A549 (cell line): ENCODE data around the gene SHC1. TPM values are rescaled to one million over a fixed set of nuclear protein-coding genes. Genes with fewer than 3 reads are reported as not detected.

Source experiments
- ATAC-seq, 2 experiments: fragments of 200-7000 bp in 1 of 2; fragments of >200 bp in 1 of 2; cut with Nextera tagmentation in 1 of 2; cut with Tn5 transposase in 1 of 2; 3 replicates each; pipeline versions ENCODE4 v1.8.0 to v1.9.1; 2018 to 2020; ENCODE audit warnings: mild to moderate bottlenecking in 1 of 2, moderate library complexity in 1 of 2
- CTCF ChIA-PET: fragments of 300-600 bp; sonication (Branson Sonifier 250); formaldehyde crosslinking; extraction: SDS; loops from one replicate; lab custom pipeline; 2021; ENCODE audit warnings: antibody characterized with exemption, inconsistent platforms; lab: Yijun Ruan, JAX
- POLR2A ChIA-PET: fragments of 350-600 bp; formaldehyde crosslinking; extraction: SDS; loops from one replicate; lab custom pipeline; 2021; ENCODE audit warnings: antibody characterized with exemption, inconsistent platforms; lab: Yijun Ruan, JAX
- DNase-seq, 2 experiments: peaks; one replicate each; pipeline versions ENCODE4 v3.0.0 to v3.0.0-alpha.2; 2011 to 2016; ENCODE audit warnings: low read depth in 1 of 2, low spot score in 1 of 2
- FAIRE-seq: peaks from 2 replicates; lab custom pipeline; 2011; peaks lifted over from hg19 to GRCh38; lab: Jason Lieb, UNC
- H3K27ac ChIP-seq, 2 experiments: fragments of >200 bp; sonication (Bioruptor Twin); formaldehyde crosslinking; 3 replicates each; pipeline ENCODE4 v1.5.1; 2016 to 2017
- H3K4me1 ChIP-seq: fragments of >200 bp; sonication (Bioruptor Twin); formaldehyde crosslinking; 3 replicates; pipeline ENCODE4 v1.6.1; 2016
- H3K4me2 ChIP-seq: fragments of >200 bp; sonication (Bioruptor Twin); formaldehyde crosslinking; 3 replicates; pipeline ENCODE4 v1.6.1; 2016
- H3K4me3 ChIP-seq: fragments of >200 bp; sonication (Bioruptor Twin); formaldehyde crosslinking; 3 replicates; pipeline ENCODE4 v1.5.1; 2016
- H3K9me3 ChIP-seq: fragments of >200 bp; sonication (Bioruptor Twin); formaldehyde crosslinking; 3 replicates; pipeline ENCODE4 v1.6.1; 2016
- CTCF ChIP-seq: fragments of >200 bp; sonication (Bioruptor Twin); formaldehyde crosslinking; IDR thresholded peaks from 3 replicates; pipeline ENCODE4 v1.5.1; 2016
- EHF ChIP-seq: fragments of 250-450 bp; sonication (Bioruptor Pico); IDR thresholded peaks from 2 replicates; pipeline ENCODE4 v1.5.0; 2020; ENCODE audit warnings: mild to moderate bottlenecking
- EP300 ChIP-seq, 2 experiments: fragments of >200 bp; sonication (Bioruptor Twin); formaldehyde crosslinking; IDR thresholded peaks; 2 replicates in 1 of 2; 3 replicates in 1 of 2; pipeline ENCODE4 v1.6.1; 2016 to 2017
- ESRRA ChIP-seq: fragments of 150-350 bp; IDR thresholded peaks from 2 replicates; pipeline ENCODE4 v1.6.1; 2014; ENCODE audit warnings: mild to moderate bottlenecking, low read length, borderline replicate concordance
- FOXS1 ChIP-seq: fragments of 250-450 bp; sonication (Bioruptor Pico); IDR thresholded peaks from 2 replicates; pipeline ENCODE4 v1.5.0; 2020; ENCODE audit warnings: mild to moderate bottlenecking, moderate library complexity
- HDAC2 ChIP-seq: fragments of 200-600 bp; sonication (generic); IDR thresholded peaks from 2 replicates; pipeline ENCODE4 v1.6.1; 2016
- HES2 ChIP-seq: fragments of >200 bp; sonication (Bioruptor Twin); formaldehyde crosslinking; IDR thresholded peaks from 2 replicates; pipeline ENCODE4 v1.6.1; 2016
- HOXA7 ChIP-seq: fragments of 250-450 bp; sonication (Bioruptor Pico); IDR thresholded peaks from 2 replicates; pipeline ENCODE4 v1.5.0; 2020; ENCODE audit warnings: mild to moderate bottlenecking, moderate library complexity
- JUN ChIP-seq, 2 experiments: fragments of >200 bp; sonication (Bioruptor Twin); formaldehyde crosslinking; IDR thresholded peaks; 2 replicates in 1 of 2; 3 replicates in 1 of 2; pipeline ENCODE4 v1.6.1; 2016 to 2017
- JUNB ChIP-seq: fragments of >200 bp; sonication (Bioruptor Twin); formaldehyde crosslinking; IDR thresholded peaks from 2 replicates; pipeline ENCODE4 v1.6.1; 2016
- KDM1A ChIP-seq: fragments of 200-600 bp; sonication (generic); IDR thresholded peaks from 2 replicates; pipeline ENCODE4 v1.6.1; 2016; ENCODE audit warnings: low read depth, mild to moderate bottlenecking
- KDM5A ChIP-seq: fragments of 200-600 bp; sonication (generic); IDR thresholded peaks from 2 replicates; pipeline ENCODE4 v1.6.1; 2016; ENCODE audit warnings: antibody characterized with exemption, mild to moderate bottlenecking
- MAFK ChIP-seq: fragments of 450-650 bp; IDR thresholded peaks from 2 replicates; pipeline ENCODE4 v1.6.1; 2014; ENCODE audit not compliant: partially characterized antibody
- MAX ChIP-seq: IDR thresholded peaks from 2 replicates; pipeline ENCODE4 v1.6.1; 2012
- MYC ChIP-seq: IDR thresholded peaks from 2 replicates; pipeline ENCODE4 v1.6.1; 2012; ENCODE audit warnings: mild to moderate bottlenecking, inconsistent platforms, low read length, improper control_type of control experiment, borderline replicate concordance
- NR3C1 ChIP-seq: fragments of >200 bp; sonication (Bioruptor Twin); formaldehyde crosslinking; IDR thresholded peaks from 3 replicates; pipeline ENCODE4 v1.6.1; 2017
- PHF8 ChIP-seq: fragments of 200-600 bp; sonication (generic); IDR thresholded peaks from 2 replicates; pipeline ENCODE4 v1.6.1; 2016; ENCODE audit warnings: low read depth, mild to moderate bottlenecking, antibody characterized with exemption, moderate library complexity, borderline replicate concordance
- RCOR1 ChIP-seq: fragments of 150-350 bp; IDR thresholded peaks from 2 replicates; pipeline ENCODE4 v1.6.1; 2014; ENCODE audit warnings: antibody characterized with exemption, low read length, low read depth
- SREBF2 ChIP-seq: fragments of 450-650 bp; IDR thresholded peaks from 2 replicates; pipeline ENCODE4 v1.6.1; 2014; ENCODE audit warnings: mild to moderate bottlenecking, moderate library complexity
- TP53 ChIP-seq: fragments of 250-450 bp; sonication (Bioruptor Pico); IDR thresholded peaks from 2 replicates; pipeline ENCODE4 v1.5.0; 2021; ENCODE audit warnings: mild to moderate bottlenecking, moderate library complexity
- ZSCAN20 ChIP-seq: fragments of 250-450 bp; sonication (Bioruptor Pico); IDR thresholded peaks from 2 replicates; pipeline ENCODE4 v1.8.0; 2022; ENCODE audit warnings: mild to moderate bottlenecking, moderate library complexity
- WGBS: methylation state at CpG from one replicate; pipeline ENCODE4 v1.1.6; 2017; ENCODE audit errors: missing lambda C conversion rate; 5-methylcytosine and 5-hydroxymethylcytosine counted together
- polyA plus RNA-seq, 4 experiments: library from polyadenylated mRNA; depleted of rRNA in 3 of 4; stranded (reverse); fragments of >200 nt; fragmentation: RNase III in 1 of 4; extraction: RNeasy Plus Mini Kit Qiagen cat#74134 plus additional on column Dnase treatment in 1 of 4; gene quantifications; 2 replicates in 3 of 4; 3 replicates in 1 of 4; pipeline ENCODE4 v1.2.3, GENCODE V29; 2011 to 2017
- TF ChIP-seq, protein P1 (sequence below): fragments of >200 bp; sonication (Bioruptor Twin); formaldehyde crosslinking; IDR thresholded peaks from 3 replicates; pipeline ENCODE4 v1.6.1; 2016
- TF ChIP-seq, protein P2 (sequence below): IDR thresholded peaks from 2 replicates; pipeline ENCODE4 v1.6.1; 2012; ENCODE audit warnings: low read depth, borderline replicate concordance
- TF ChIP-seq, protein P3 (sequence below): IDR thresholded peaks from 2 replicates; pipeline ENCODE4 v1.6.1; 2012
- TF ChIP-seq, protein P4 (sequence below): fragments of 450-650 bp; IDR thresholded peaks from 2 replicates; pipeline ENCODE4 v1.6.1; 2014; ENCODE audit warnings: antibody characterized with exemption
- TF ChIP-seq, protein P5 (sequence below): fragments of 250-450 bp; sonication (Bioruptor Pico); IDR thresholded peaks from 2 replicates; pipeline ENCODE4 v1.5.0; 2020; ENCODE audit warnings: low read depth, mild to moderate bottlenecking, moderate library complexity

Gene SHC1
- polyA plus RNA-seq, 2 of the 4 experiments (the other 2 are of a cell fraction) = 118 to 174 TPM

DNA sequence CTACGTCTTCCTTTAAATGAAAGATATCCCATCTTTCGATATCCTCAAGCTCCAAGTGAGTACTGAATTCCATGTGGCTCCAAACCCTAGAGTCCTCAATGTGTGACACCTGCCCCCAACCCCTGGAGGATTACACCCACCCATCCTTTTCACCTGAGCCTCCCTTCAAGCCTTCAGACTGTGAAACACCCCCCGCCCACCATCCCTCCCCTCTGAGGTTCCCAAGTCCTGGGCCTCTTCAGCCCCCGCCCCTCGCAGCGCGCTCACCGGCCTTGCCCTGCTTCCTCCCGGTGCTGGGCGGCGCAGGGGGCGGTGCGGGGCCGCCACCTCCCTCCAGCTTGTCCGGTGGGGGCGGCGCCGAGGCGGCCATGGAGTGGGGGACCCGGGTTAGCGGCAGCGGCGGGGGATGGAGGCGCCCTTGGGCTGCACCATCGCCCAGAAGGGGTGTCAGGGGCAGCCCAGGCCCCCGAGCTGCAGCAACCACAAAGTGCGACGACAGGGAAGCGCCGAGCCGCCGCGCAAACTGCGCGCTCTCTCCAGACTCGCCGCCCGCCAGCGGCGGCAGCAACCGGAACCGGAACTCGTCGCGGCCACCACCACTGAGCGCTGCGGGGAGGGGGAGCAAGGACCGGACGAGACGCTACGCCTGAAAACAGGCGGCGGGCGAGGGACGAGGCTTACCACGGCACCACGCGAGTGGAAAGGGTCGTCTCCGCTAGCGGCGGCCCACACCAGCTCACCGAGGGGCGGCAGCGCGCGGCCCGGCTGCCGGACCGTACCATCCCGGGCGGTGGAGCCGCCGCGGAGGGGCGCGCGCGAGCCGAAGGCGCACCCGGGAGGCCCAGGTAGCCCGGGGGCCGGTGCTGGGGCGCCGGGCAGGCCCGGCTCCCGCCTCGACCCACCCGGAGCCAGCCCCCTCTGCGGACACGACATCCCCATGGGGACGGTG is 9.1 kb downstream of the SHC1 start, which contains the start of gene PYGO2 (continued):
- TF ChIP-seq, protein P1, sequence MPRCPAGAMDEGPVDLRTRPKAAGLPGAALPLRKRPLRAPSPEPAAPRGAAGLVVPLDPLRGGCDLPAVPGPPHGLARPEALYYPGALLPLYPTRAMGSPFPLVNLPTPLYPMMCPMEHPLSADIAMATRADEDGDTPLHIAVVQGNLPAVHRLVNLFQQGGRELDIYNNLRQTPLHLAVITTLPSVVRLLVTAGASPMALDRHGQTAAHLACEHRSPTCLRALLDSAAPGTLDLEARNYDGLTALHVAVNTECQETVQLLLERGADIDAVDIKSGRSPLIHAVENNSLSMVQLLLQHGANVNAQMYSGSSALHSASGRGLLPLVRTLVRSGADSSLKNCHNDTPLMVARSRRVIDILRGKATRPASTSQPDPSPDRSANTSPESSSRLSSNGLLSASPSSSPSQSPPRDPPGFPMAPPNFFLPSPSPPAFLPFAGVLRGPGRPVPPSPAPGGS = peak; percentile 84; the same call in 2 of the 3 replicates
- TF ChIP-seq, protein P2, sequence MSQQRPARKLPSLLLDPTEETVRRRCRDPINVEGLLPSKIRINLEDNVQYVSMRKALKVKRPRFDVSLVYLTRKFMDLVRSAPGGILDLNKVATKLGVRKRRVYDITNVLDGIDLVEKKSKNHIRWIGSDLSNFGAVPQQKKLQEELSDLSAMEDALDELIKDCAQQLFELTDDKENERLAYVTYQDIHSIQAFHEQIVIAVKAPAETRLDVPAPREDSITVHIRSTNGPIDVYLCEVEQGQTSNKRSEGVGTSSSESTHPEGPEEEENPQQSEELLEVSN = peak; percentile 60; the same call in 1 of the 2 replicates
- no peak for TF ChIP-seq ZSCAN20 (CRISPR knock-in tag)
- TF ChIP-seq, protein P3, sequence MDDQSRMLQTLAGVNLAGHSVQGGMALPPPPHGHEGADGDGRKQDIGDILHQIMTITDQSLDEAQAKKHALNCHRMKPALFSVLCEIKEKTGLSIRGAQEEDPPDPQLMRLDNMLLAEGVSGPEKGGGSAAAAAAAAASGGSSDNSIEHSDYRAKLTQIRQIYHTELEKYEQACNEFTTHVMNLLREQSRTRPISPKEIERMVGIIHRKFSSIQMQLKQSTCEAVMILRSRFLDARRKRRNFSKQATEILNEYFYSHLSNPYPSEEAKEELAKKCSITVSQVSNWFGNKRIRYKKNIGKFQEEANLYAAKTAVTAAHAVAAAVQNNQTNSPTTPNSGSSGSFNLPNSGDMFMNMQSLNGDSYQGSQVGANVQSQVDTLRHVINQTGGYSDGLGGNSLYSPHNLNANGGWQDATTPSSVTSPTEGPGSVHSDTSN = 0 out of 2 replicates have a peak, but pooled peaks have one; percentile 53
- no peak for TF ChIP-seq PHF8
- peak; percentile 56; the same call in 1 of the 2 replicates for TF ChIP-seq TP53 (CRISPR knock-in tag)
- TF ChIP-seq ESRRA = no peak
- TF ChIP-seq, all 56 proteins: peak for 24

DNA sequence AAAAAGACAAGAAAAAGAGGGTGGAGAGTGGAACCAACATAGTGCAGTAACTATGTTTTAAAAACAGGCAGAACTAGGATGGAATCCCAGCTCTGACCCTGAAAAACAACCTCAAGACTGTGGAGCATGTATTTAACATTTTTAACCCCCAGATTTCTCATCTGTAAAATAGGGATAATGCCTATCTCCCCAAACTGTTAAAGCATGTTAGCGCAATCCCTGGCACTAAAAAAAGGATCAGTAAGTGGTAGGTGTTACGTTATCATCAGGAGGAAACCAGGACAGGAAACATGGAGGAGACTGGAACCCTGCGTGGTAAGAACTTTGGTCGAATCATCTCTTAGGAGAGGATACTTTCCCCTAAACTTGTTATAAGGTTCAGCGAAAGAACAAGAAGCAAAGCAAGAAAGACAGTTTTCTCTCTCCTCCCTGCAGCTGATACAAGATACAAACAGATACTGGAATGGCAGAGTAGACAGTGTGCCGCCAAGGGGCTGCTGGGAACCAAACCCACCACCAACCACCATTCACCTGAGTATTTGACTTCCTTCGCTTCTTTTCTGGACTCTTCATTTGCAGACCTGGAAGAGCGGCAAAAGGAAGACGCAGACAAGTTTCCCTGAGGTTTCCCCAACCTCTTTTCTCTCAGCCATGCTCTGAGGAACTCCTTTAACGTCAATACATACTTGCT is 10.0 kb downstream of the SHC1 start:
- ATAC-seq (no peak), FAIRE-seq (no peak), DNase-seq (no peak)
- Histone ChIP-seq H3K4me1 (peaks cover 32% of the 10 kb centered on the region), H3K9me3 (no peaks in the 10 kb centered on the region), H3K4me2 (peak overlapping the region; percentile 99), H3K27ac (peak overlapping the region; percentile 97), H3K4me3 (peak overlapping the region; percentile 74)
- ChIA-PET CTCF (interaction anchor here (1.1 to 3.4 kb wide), 5 partner anchors 8 to 401 kb away, joined by 3 to 19 read pairs (median 7); partner anchors contain the start of gene PMVK), POLR2A (interaction anchor here (0.7 to 2.8 kb wide), 7 partner anchors 12 to 104 kb away, joined by 3 to 67 read pairs (median 4); partner anchors contain the start of genes CKS1B, EFNA4, FLAD1 and SHC1)
- WGBS = 39% methylated on average over 10 of the region's 10 CpGs
- TF ChIP-seq HOXA7 (CRISPR knock-in tag) (no peak), KDM5A (no peak), EHF (CRISPR knock-in tag) (no peak), JUN (IDR thresholded peaks at IDR 0.05) (no peak), SREBF2 (no peak), MAX (no peak), NR3C1 (no peak), HDAC2 (no peak), MAFK (no peak), RCOR1 (no peak), JUNB (no peak), HES2 (no peak), MYC (no peak)

DNA sequence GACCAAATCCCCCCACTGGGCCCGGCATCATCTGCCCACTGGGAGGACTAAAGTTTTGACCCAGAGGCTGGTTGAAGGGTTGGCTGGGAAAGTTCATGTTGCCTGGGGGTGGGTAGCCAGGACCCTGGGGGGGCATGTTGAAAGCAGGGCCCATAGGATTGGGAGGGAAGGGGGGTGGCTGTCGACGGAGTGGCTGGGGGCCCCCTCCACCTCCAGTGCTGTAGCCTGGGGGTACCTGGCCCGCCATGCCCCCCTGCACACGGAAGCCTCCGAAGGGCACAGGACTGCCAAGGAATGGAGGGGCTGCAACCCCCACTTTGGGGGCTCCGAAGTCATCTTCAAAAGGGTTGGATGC is 11.1 kb downstream of the SHC1 start:
- FAIRE-seq = no peak
- H3K9me3 ChIP-seq = no peaks in the 10 kb centered on the region
- H3K27ac ChIP-seq = no peak overlapping the region
- POLR2A ChIA-PET = no interaction called here
- ATAC-seq = no peak
- peaks cover 39% of the 10 kb centered on the region for H3K4me1 ChIP-seq
- DNase-seq = no peak
- WGBS = 94% methylated on average over 7 of the region's 7 CpGs
- no peak overlapping the region for H3K4me3 ChIP-seq
- no peak overlapping the region for H3K4me2 ChIP-seq
- CTCF ChIA-PET = interaction anchor here (0.7 to 1.2 kb wide), 2 partner anchors 25 to 125 kb away, joined by 3 read pairs; no protein-coding TSS in a partner anchor
- TF ChIP-seq MAFK = no peak
- no peak for TF ChIP-seq HOXA7 (CRISPR knock-in tag)
- TF ChIP-seq KDM1A = no peak
- TF ChIP-seq, protein P4, sequence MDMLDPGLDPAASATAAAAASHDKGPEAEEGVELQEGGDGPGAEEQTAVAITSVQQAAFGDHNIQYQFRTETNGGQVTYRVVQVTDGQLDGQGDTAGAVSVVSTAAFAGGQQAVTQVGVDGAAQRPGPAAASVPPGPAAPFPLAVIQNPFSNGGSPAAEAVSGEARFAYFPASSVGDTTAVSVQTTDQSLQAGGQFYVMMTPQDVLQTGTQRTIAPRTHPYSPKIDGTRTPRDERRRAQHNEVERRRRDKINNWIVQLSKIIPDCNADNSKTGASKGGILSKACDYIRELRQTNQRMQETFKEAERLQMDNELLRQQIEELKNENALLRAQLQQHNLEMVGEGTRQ = no peak
- TF ChIP-seq TP53 (CRISPR knock-in tag) = no peak
- TF ChIP-seq, protein P5, sequence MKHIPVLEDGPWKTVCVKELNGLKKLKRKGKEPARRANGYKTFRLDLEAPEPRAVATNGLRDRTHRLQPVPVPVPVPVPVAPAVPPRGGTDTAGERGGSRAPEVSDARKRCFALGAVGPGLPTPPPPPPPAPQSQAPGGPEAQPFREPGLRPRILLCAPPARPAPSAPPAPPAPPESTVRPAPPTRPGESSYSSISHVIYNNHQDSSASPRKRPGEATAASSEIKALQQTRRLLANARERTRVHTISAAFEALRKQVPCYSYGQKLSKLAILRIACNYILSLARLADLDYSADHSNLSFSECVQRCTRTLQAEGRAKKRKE (CRISPR knock-in tag) = no peak
- no peak for TF ChIP-seq CTCF
- no peak for TF ChIP-seq EP300 (IDR thresholded peaks at IDR 0.05)
- TF ChIP-seq FOXS1 (CRISPR knock-in tag) = no peak
- TF ChIP-seq ESRRA = no peak
